ENCODE results near the gene FLNC.

The FLNC gene

GRCh38 chr7:128880791-128881457 is 50.7 kb downstream of the FLNC start:
- no peak for DNase-seq

GRCh38 chr7:128881458-128882125 is 51.4 kb downstream of the FLNC start:
- DNase-seq: no peak

GRCh38 chr7:128882134-128882533 is 51.9 kb downstream of the FLNC start:
- no peak for DNase-seq

GRCh38 chr7:128883622-128884448 is 53.6 kb downstream of the FLNC start:
- DNase-seq: no peak

- no peak for DNase-seq
Measured at GRCh38 chr7:128884561-128885369, 54.6 kb downstream of the FLNC start.

GRCh38 chr7:128885370-128886187 is 55.4 kb downstream of the FLNC start:
- no peak for DNase-seq

- no peak for DNase-seq
Measured at GRCh38 chr7:128886391-128887168, 56.4 kb downstream of the FLNC start.

- DNase-seq: no peak
Measured at GRCh38 chr7:128887169-128888038, 57.2 kb downstream of the FLNC start.

GRCh38 chr7:128888039-128888755 is 58.0 kb downstream of the FLNC start:
- DNase-seq: no peak

GRCh38 chr7:128888756-128889095 is 58.5 kb downstream of the FLNC start:
- no peak for DNase-seq

GRCh38 chr7:128889121-128889520 is 58.9 kb downstream of the FLNC start:
- DNase-seq: no peak

- no peak for DNase-seq
Measured at GRCh38 chr7:128890306-128891109, 60.3 kb downstream of the FLNC start.

GRCh38 chr7:128891110-128891941 is 61.1 kb downstream of the FLNC start:
- DNase-seq: no peak

GRCh38 chr7:128891942-128892269 is 61.7 kb downstream of the FLNC start:
- DNase-seq: no peak

GRCh38 chr7:128892521-128893250 is 62.5 kb downstream of the FLNC start:
- DNase-seq: no peak

GRCh38 chr7:128893251-128894100 is 63.3 kb downstream of the FLNC start:
- no peak for DNase-seq

All from NCI-H524 treated with DMSO at 0.1 percent for 48 hours (cell line).